PC-3 (cell line): ENCODE data around the gene SUSD3.

Experiments used
- EZH2 ChIP-seq: fragments of 300-600 bp; sonication (generic); IDR thresholded peaks from one replicate; pipeline ENCODE4 v1.6.1; 2017; ENCODE audit warnings: antibody characterized with exemption, mild to moderate bottlenecking, low read length; ENCODE audit not compliant: unreplicated experiment
- TF ChIP-seq, protein P1 (sequence below): fragments of 300-600 bp; sonication (generic); conservative IDR thresholded peaks from 2 replicates; pipeline ENCODE4 v1.5.1; 2017; ENCODE audit warnings: antibody characterized with exemption, low read depth, mild to moderate bottlenecking, low read length

DNA sequence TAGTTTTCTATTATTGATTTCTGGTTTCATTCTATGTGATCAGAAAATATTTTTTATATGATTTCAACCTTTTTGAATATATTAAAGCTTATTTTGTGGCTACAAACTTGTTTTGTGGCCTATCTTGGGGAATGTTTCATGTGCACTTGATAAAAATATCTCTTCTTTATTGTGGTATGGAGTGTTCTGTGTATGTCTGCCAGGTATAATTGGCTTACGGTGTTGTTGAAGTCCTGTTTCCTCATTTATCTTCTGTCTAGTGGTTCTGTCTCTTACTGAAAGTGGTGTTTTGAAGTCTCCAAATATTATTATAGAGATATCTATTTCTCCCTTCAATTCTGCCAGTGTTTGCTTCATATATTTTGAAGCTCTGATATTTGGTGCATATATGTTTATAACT is 47.1 kb downstream of the SUSD3 start:
- TF ChIP-seq, protein P1, sequence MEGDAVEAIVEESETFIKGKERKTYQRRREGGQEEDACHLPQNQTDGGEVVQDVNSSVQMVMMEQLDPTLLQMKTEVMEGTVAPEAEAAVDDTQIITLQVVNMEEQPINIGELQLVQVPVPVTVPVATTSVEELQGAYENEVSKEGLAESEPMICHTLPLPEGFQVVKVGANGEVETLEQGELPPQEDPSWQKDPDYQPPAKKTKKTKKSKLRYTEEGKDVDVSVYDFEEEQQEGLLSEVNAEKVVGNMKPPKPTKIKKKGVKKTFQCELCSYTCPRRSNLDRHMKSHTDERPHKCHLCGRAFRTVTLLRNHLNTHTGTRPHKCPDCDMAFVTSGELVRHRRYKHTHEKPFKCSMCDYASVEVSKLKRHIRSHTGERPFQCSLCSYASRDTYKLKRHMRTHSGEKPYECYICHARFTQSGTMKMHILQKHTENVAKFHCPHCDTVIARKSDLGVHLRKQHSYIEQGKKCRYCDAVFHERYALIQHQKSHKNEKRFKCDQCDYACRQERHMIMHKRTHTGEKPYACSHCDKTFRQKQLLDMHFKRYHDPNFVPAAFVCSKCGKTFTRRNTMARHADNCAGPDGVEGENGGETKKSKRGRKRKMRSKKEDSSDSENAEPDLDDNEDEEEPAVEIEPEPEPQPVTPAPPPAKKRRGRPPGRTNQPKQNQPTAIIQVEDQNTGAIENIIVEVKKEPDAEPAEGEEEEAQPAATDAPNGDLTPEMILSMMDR = no peak
- no peak for TF ChIP-seq EZH2
